Measurements from ENCODE around the gene GHITM. TPM values are rescaled to one million over a fixed set of nuclear protein-coding genes. Genes with fewer than 3 reads are reported as not detected.
"Not testable (repeated sequence)": the region's sequence is repeated elsewhere in the genome, so short reads cannot be mapped to it uniquely, and the experiment has no call there.

Gene GHITM
- total RNA-seq, 1 donor from 2014 or later = 113 TPM

- Mint-ChIP-seq H3K4me1 (no peaks in the 10 kb centered on the region), H3K9me3 (no peaks in the 10 kb centered on the region), H3K27ac (no peak overlapping the region), H3K36me3 (ENCODE audit: low read depth) (no peaks in the 10 kb centered on the region), H3K4me3 (no peak overlapping the region), H3K27me3 (peaks cover 2% of the 10 kb centered on the region)
- ATAC-seq (ENCODE audit: low read depth) (no peak), DNase-seq (no peak)
- no peak for TF ChIP-seq CTCF (IDR thresholded peaks at IDR 0.05)
- intact Hi-C loops (cut with micrococcal nuclease) = no loop called here
- CTCF ChIA-PET = no interaction called here
- POLR2A ChIA-PET = no interaction called here
Measured at GRCh38 chr10:84101042-84101441, 38.3 kb upstream of the GHITM start.

GRCh38 chr10:84108797-84109196 lies 30.5 kb upstream of the GHITM start:
- intact Hi-C loops (cut with micrococcal nuclease) = no loop called here
- H3K27ac Mint-ChIP-seq = no peak overlapping the region
- no peak overlapping the region for H3K4me3 Mint-ChIP-seq
- ChIA-PET POLR2A (no interaction called here), CTCF (no interaction called here)
- H3K27me3 Mint-ChIP-seq = no peaks in the 10 kb centered on the region
- no peaks in the 10 kb centered on the region for H3K4me1 Mint-ChIP-seq
- TF ChIP-seq CTCF (IDR thresholded peaks at IDR 0.05) = no peak
- H3K9me3 Mint-ChIP-seq = no peaks in the 10 kb centered on the region
- H3K36me3 Mint-ChIP-seq (ENCODE audit: low read depth) = no peaks in the 10 kb centered on the region
- DNase-seq (no peak), ATAC-seq (ENCODE audit: low read depth) (no peak)

GRCh38 chr10:84109772-84110171 lies 29.5 kb upstream of the GHITM start:
- H3K9me3 Mint-ChIP-seq; POLR2A ChIA-PET; DNase-seq; H3K27ac Mint-ChIP-seq; ATAC-seq (ENCODE audit: low read depth); H3K4me3 Mint-ChIP-seq; H3K4me1 Mint-ChIP-seq; CTCF ChIA-PET; H3K36me3 Mint-ChIP-seq (ENCODE audit: low read depth); H3K27me3 Mint-ChIP-seq; intact Hi-C loops (cut with micrococcal nuclease): not testable (repeated sequence)

GRCh38 chr10:84113468-84113867 lies 25.8 kb upstream of the GHITM start:
- CTCF ChIA-PET; H3K36me3 Mint-ChIP-seq (ENCODE audit: low read depth); ATAC-seq (ENCODE audit: low read depth); H3K4me1 Mint-ChIP-seq; H3K27ac Mint-ChIP-seq; H3K4me3 Mint-ChIP-seq; DNase-seq; POLR2A ChIA-PET; H3K9me3 Mint-ChIP-seq; H3K27me3 Mint-ChIP-seq; intact Hi-C loops (cut with micrococcal nuclease): not testable (repeated sequence)

- ChIA-PET POLR2A (no interaction called here), CTCF (no interaction called here)
- Mint-ChIP-seq H3K36me3 (ENCODE audit: low read depth) (no peaks in the 10 kb centered on the region), H3K27me3 (peaks cover 3% of the 10 kb centered on the region), H3K4me3 (no peak overlapping the region), H3K4me1 (no peaks in the 10 kb centered on the region), H3K27ac (no peak overlapping the region), H3K9me3 (peaks cover 2% of the 10 kb centered on the region)
- ATAC-seq (ENCODE audit: low read depth) (no peak), DNase-seq (no peak)
- intact Hi-C loops (cut with micrococcal nuclease) = no loop called here
- TF ChIP-seq CTCF (IDR thresholded peaks at IDR 0.05) = no peak
Measured at GRCh38 chr10:84114088-84114667, 25.1 kb upstream of the GHITM start.

GRCh38 chr10:84117204-84117603 lies 22.1 kb upstream of the GHITM start:
- H3K9me3 Mint-ChIP-seq; H3K4me3 Mint-ChIP-seq; DNase-seq; H3K27ac Mint-ChIP-seq; H3K4me1 Mint-ChIP-seq; intact Hi-C loops (cut with micrococcal nuclease); ATAC-seq (ENCODE audit: low read depth); H3K36me3 Mint-ChIP-seq (ENCODE audit: low read depth); H3K27me3 Mint-ChIP-seq; POLR2A ChIA-PET; CTCF ChIA-PET: not testable (repeated sequence)
